GM18517 (cell line): ENCODE data around the gene TRIM39.
"Not testable (repeated sequence)": the region's sequence is repeated elsewhere in the genome, so short reads cannot be mapped to it uniquely, and the experiment has no call there.

ENCODE experiments used
- ATAC-seq: cut with Tn5 transposase; IDR thresholded peaks from one replicate; pipeline ENCODE4 v1.9.1; 2021; ENCODE audit warnings: mild to moderate bottlenecking, moderate library complexity; ENCODE audit not compliant: unreplicated experiment

The TRIM39 gene

DNA sequence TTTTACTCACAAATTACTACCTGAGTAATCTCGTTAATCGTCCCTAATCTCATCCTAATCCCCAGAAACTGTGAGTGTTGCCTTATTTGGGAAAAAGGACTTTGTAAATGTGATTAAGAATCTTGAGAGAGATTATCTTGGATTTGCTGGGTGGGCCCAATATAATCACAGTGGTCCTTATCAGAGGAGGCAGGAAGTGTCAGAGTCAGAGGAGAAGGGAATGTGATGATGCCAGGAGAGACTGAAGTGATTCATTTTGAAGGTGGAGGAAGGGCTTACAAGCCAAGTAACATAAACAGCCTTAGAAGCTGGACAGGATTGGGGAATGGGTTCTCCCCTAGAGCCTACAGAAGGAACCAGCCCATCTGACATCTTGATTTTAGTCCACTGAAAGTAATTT, 34.9 kb downstream of the TRIM39 start:
- ATAC-seq: no peak

DNA sequence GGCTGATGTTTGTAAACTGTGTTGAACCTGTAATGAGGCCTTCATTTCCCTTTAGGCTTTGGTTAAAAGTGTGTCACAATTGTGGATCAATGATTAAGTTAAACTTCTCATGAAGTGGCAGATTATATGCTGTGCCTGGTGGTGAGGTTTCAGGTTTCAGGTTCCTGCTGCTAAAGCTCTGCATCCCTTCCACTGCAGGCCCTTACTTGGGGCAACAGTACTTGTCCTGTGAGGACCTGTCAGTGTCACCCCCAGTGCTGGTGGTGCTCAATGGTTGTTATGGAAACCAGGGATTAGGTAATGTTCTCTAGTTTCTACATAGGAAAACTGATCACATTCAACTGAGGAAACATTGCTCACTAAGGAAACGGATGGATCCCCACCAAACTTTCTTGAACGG, 36.7 kb downstream of the TRIM39 start:
- no peak for ATAC-seq

DNA sequence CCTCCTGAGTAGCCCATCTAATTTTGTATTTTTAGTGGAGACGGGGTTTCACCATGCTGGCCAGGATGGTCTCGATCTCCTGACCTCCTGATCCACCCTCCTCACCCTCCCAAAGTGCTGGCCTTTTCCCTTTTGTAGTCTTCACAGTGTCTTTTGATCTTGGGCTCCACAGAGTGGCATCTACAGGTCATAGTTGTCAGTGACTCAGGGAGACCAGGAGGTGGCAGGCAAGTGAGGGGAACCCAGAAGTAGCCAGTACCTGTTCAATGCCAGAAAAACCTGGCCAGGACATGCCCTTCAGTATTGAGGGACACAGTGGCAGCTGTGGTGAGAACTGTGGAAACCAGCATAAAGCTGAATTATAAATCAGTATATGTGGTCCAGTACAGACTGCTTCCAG, 37.9 kb downstream of the TRIM39 start:
- ATAC-seq: no peak

DNA sequence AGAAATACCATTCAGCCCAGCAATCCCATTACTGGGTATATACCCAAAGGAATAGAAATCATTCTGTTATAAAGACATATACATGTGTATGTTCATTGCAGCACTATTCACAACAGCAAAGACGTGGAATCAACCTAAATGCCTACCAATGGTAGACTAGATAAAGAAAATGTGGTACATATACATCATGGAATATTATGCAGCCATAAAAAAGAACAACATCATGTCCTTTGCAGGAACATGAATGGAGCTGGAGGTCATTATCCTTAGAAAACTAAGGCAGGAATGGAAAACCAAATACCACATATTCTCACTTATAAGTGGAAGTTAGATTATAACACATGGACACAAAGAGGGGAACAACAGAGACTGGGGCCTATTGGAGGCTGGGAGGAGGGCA, 42.6 kb downstream of the TRIM39 start:
- ATAC-seq: not testable (repeated sequence)

DNA sequence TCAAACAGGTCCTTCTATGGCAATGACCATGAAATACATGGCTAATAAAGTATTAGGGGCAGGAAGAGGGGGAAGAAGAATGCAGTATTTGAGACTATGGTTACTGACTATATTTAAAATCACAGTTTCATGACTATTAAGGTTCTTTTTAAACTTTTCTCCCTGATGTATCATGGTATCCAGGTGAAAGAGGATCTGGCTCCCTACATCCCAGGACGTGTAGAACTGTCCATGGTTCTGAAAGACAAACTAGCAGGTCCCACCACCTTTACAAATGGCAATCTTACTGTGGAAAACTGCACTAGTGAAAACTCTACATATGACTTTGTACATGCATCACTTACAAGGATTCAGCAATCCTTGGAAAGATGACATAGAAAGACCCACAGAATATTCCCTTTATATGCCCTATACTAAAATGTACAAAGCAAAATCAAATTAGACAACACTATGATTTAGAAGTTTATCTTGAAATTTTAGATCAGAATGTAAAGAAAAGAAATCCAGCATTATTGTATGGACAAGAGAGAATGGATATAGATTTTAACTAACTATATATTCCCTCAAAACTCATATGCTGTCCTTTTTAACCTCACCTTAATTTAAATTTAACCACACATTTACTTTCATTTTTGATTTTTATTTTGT, 51.7 kb downstream of the TRIM39 start:
- ATAC-seq: no peak

DNA sequence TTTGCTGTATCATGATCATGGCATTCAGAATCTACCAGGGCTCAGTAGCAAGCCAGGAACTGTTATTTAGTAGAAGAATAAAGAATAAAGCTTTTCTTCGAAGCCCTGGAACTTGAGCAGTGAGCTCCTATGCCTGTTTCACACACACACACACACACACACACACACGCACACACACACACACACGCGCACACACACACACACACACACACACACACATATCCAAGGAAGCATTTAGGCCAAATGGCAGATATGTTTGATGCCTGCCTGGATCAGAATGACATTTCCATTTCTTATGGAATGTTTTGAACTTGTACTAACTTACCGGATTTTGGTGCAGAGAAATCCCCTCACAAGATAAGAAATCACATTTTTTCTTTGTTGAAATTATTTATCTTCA, 53.7 kb downstream of the TRIM39 start:
- no peak for ATAC-seq

DNA sequence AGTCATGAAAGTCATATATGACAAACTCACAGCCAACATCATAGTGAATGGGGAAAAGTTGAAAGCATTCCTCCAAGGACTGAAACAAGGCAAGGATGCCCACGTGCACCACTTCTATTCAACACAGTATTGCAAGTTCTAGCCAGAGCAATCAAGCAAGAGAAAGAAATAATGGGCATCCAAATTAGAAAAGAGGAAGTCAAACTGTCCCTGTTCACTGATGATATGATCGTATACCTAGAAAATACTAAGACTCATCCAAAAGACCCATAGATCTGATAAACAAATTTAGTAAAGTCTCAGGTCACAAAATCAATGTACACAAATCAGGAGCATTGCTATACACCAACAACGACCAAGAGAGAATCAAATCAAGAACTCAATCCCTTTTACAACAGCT, 59.4 kb downstream of the TRIM39 start:
- no peak for ATAC-seq

DNA sequence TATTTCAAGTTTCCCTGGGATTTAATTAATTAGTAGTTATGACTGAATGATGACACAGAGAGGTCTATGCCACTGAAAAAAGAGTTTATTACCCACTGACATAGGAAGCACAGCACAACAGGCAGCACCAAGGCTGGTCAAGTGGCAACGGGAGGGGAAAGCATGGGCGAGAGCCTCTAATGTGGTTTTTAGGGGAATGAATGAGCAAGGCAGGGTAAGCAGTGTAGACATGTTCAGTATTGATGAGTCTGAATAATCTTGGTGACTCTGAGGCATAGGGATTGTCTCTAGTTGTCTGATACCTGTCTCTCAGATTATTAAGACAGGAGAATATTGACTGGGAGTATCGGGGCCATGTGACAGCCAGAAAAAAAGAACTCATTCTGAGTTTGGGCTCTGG, 64.5 kb downstream of the TRIM39 start:
- ATAC-seq: no peak
